Peyer's patch (tissue), 4 donors: ENCODE data around the gene OPTC.

Experiments
- CTCF ChIP-seq, 6 experiments: fragments of 450-650 bp in 4 of 6; fragments of 200-600 bp in 2 of 6; sonication (generic) in 1 of 6; IDR thresholded peaks; one replicate each; pipeline ENCODE4 v1.5.1; 2017 to 2019; ENCODE audit warnings: antibody characterized with exemption in 6 of 6, mild to moderate bottlenecking in 3 of 6, moderate library complexity in 1 of 6
- POLR2A ChIP-seq, 2 donors: fragments of 450-650 bp; IDR thresholded peaks; one replicate each; pipeline ENCODE4 v1.5.1; 2017; ENCODE audit warnings: antibody characterized with exemption in 2 of 2, mild to moderate bottlenecking in 2 of 2, moderate library complexity in 2 of 2

- TF ChIP-seq CTCF (IDR thresholded peaks at IDR 0.05) (no peak), POLR2A (IDR thresholded peaks at IDR 0.05) (no peak)
Observed at GRCh38 chr1:203488539-203488938, 5.4 kb upstream of the OPTC start.
